Raji (cell line): ENCODE data around the gene EFCAB3.

ENCODE experiments used
- POLR2A ChIP-seq: IDR thresholded peaks from 2 replicates; pipeline ENCODE4 v1.6.1; 2011; ENCODE audit warnings: low read depth, low read length, control low read depth; ENCODE audit not compliant: insufficient read depth

The EFCAB3 gene

DNA sequence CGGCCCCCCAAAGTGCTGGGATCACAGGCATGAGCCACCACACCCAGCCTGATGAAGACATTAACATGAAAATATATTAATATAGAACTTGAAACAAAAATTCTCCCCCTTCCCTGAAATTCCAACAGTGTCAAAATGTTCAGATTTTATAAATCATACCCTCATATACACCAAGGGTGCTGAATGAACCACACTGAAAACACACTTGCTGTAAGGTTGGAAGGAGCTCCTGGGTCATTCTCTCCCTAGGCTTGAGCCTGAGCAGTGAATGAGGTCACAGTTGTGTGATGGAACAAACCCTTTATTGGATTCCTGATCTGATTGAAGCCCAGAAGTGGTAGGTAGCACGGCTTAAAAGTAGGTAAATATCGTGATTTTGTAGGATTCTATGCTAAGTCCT is at the start of gene EFCAB3:
TSS of gene EFCAB3 (plus strand) at position 301 of the 400 bp plus-strand sequence. CDS start 2,427 bp downstream, outside the sequence.
- no peak for TF ChIP-seq POLR2A

DNA sequence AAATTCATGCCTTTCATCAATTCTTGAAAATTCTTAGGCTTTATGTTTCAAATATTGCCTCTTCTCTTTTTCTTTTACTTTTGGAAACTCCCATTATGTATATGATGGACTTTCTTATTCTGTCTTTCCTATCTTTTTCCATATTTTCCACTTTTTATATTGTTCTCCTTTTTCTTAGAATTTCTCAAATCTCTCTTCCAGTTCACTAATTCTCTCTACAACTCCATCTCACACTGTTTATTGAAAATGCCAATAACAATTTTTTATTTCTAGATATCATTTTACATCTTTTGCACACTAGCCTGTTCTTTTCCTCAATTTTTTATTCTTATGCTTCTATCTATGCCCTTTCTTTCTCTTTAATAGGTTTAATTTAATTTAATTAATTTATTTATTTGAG is 43.8 kb upstream of the EFCAB3 start:
- no peak for TF ChIP-seq POLR2A

DNA sequence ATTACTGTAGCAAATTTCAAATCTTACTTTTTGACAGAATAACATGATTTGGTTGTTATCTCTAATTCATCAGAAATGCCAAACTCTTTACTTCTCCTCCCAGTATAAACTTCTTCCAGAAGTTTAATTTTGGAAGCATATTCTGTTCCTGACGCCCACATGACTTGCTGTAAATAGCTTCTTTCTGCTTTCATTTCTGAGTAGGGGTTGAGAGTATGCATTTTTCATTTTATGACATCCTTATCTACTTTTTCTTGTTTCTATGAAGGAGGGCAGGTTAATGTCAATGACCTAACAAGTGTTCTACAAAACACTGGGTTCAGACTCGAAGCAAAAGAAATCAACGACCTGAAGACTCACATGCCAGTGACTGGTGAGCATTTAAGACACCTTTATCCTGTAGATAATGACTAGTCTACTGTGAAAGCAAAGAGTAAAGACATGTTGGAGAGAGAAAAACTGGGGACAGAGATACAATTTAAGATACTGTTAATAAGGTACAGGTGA is 36.5 kb upstream of the EFCAB3 start:
- TF ChIP-seq POLR2A = no peak

GRCh38 chr17:62351176-62351575 is 29.2 kb upstream of the EFCAB3 start:
- no peak for TF ChIP-seq POLR2A

DNA sequence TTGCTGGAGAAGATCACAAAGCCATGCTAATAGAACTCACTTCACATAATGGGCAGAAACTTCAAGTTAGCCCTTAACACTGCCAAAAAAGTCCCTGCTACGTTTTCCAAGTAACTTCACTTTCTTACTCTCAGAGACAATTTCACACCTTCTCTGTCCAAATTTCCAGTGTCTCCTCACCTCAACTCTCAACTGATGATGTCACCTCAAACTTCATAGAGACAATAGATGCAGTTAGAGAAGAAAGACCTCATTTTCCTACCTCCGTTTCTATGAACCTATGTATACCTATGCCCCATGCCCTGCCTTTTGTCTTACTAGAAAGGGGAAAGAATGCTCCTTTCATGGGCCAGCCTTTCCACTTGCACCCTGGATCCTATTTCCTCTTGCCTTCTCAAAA is 14.2 kb upstream of the EFCAB3 start:
- TF ChIP-seq POLR2A = no peak

- no peak for TF ChIP-seq POLR2A
These were observed 1.2 kb downstream of the EFCAB3 start for GRCh38 chr17:62381561-62381960.

GRCh38 chr17:62388856-62389255 is 8.5 kb downstream of the EFCAB3 start:
- TF ChIP-seq POLR2A = no peak

GRCh38 chr17:62392908-62393307 is 12.6 kb downstream of the EFCAB3 start:
- no peak for TF ChIP-seq POLR2A

DNA sequence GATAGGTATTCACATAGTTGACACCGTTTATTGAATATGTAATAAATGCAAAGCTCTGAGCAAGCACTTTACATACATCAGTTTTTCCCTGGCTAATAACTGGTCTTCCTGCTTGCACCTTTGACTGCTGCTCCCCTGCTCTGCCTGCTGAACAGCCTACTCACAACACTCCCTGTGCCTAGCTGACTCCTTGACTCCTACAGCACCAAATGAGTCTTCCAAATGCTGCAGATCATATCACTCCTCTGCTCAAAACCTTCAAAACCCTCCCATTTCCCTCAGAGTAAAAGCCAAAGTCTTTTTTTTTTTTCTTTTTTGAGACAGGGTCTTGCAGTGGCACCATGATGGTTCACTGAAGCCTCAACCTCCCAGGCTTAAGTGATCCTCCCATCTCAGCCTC is 18.5 kb downstream of the EFCAB3 start:
- TF ChIP-seq POLR2A = no peak

GRCh38 chr17:62405451-62405850 is 25.1 kb downstream of the EFCAB3 start:
- no peak for TF ChIP-seq POLR2A

DNA sequence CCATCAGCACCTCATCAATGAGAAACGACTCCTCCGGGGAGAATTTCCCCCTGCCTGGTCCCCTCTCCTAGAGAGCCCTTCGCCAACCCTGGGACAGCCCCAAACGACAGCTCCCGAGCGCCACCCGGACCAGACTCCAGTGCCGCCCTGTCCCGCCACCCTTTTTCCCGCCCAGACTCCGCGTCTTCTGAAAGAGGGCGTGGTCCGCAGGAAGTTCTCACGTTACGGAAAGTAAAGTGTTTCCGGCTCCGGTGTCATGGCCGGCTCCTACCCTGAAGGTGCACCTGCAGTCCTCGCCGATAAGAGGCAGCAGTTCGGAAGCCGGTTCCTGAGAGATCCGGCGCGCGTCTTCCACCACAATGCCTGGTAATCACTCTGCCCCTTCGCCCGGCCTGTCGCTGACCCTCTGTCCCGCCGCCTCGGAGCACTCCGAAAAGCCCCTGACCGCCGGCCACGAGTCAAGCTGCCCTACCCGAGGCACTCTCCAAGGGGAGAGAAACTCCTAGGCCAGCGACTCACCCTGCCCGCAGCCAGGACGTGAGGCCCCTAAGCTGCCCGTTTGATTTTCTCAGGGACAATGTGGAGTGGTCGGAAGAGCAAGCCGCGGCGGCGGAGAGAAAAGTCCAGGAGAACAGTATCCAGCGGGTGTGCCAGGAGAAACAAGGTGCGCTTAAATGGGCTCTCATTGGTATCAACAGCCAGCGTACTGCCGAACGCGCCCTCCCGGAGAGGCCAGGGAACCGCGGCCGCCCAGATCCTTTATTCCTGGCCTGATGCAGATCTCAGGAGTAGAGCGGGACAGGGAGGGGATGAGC is 43.5 kb downstream of the EFCAB3 start, which contains the start of gene METTL2A:
TSS of gene METTL2A (plus strand) at position 251 of the 815 bp plus-strand sequence. CDS start at position 257, 6 bp downstream.
- TF ChIP-seq POLR2A = peak; percentile 79

DNA sequence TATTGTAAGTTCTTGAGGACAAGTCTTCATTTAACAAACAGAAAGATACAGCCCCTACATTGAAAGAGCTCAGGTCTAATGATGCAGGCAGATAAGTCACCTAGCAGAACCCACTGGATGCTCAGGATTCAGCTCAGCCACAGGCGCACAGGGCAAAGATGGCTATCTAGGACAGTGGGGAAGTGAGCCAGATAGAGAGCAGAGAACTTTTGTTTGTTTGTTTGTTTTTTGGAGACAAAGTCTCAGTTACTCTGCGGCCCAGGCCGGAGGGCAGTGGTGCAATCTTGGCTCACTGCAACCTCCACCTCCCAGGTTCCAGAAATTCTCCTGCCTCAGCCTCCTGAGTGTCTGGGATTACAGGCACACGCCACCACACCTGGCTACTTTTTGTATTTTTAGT is 63.7 kb downstream of the EFCAB3 start:
- TF ChIP-seq POLR2A = no peak

DNA sequence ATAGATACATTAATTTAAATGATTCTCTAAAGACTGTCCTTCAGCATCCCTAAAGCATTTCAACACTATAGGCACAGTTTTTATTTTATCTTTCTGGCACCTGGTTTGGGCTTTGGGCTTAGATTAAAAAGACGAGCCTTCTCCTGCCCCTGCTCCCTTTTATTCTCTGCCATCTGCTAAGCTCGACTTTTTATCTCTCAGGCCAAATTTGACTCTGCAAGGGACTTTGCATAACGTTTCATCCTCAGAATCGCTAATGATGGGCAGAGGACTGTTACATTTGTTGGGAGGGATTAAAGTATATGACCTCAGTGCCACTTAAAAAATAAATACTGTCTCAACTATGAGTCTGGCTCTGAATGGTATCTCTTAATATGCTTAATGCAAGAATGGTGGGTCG is 72.7 kb downstream of the EFCAB3 start:
- TF ChIP-seq POLR2A = peak; percentile 28; the same call in 1 of the 2 replicates

DNA sequence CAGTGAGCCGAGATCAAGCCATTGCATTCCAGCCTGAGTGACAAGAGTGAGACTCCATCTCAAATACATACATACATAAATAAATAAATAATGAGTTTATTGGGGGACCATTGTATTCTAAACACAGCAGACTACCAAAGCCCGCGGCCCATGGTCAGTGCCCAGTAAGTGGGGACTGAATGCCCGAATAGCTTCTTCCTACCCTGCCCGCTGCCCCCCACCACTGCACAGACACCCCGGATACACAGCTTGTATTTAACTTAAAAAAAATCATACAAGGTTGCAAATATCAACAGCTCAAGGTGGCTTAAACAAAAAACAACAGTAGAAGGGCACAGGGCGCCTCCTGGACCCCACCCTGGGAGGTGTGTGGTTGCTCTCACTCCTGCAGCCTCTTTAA is 75.7 kb downstream of the EFCAB3 start:
- no peak for TF ChIP-seq POLR2A
